ENCODE data around the gene TPK1. TPM values are rescaled to one million over a fixed set of nuclear protein-coding genes. Genes with fewer than 3 reads are reported as not detected.

TPK1 gene
- polyA plus RNA-seq, 1 experiment = 1.2 TPM

DNA sequence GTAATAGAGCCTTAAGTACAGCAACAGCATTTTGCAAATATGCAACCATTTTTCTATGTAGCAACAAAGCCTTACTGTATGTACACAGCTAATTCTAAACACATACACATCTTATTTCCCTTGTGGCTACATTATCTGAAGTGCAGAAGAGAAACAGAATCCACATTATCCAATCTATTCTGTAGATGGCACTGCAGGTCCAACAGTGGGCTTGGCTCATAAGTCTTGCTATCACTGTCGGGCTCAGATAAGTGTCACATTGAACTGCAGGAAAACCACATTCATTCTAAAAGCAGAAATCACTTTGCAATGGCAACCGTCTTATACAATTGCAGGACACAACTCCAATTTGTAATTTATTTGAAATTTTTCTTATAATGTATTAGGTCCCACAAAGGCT is 322.5 kb downstream of the TPK1 start:
- ChIA-PET CTCF (no interaction called here), POLR2A (no interaction called here)
- no peaks in the 10 kb centered on the region for H3K27me3 ChIP-seq (ENCODE audit: control insufficient read depth, insufficient read depth, low read length)
- H3K36me3 ChIP-seq (ENCODE audit: control insufficient read depth, insufficient read depth, low read length) = no peaks in the 10 kb centered on the region
- TF ChIP-seq CTCF (IDR thresholded peaks at IDR 0.05; ENCODE audit: insufficient read depth, low read depth, low read length) = no peak
- H3K4me3 ChIP-seq (ENCODE audit: low read depth, low read length) = no peak overlapping the region
- DNase-seq (ENCODE audit: low read depth) = no peak

- no peaks in the 10 kb centered on the region for H3K27me3 ChIP-seq (ENCODE audit: control insufficient read depth, insufficient read depth, low read length)
- no peak overlapping the region for H3K4me3 ChIP-seq (ENCODE audit: low read depth, low read length)
- ChIA-PET POLR2A (no interaction called here), CTCF (no interaction called here)
- H3K36me3 ChIP-seq (ENCODE audit: control insufficient read depth, insufficient read depth, low read length) = no peaks in the 10 kb centered on the region
- TF ChIP-seq CTCF (IDR thresholded peaks at IDR 0.05; ENCODE audit: insufficient read depth, low read depth, low read length) = no peak
- DNase-seq (ENCODE audit: low read depth) = no peak
These were observed 325.2 kb downstream of the TPK1 start for GRCh38 chr7:144510621-144511020.

DNA sequence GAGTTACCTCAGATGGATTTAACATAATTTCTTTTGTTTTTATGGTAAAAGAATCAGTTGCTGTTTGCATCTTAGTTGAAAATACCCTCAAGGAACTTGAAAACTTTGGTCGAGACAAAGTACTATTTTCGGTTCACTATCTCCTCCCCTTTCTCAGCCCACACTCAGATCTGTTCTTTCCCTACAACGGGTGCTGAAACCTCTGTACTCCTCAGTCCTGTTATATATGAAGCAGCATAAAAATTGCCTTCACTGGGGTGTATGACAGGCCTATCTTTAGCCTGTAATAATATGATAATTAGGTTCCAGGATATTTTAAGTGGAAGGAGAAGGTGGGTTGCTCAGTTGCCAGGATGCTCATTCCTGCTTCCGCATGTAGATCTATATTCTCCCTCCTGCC is 327.2 kb downstream of the TPK1 start:
- Histone ChIP-seq H3K36me3 (ENCODE audit: control insufficient read depth, insufficient read depth, low read length) (no peaks in the 10 kb centered on the region), H3K27me3 (ENCODE audit: control insufficient read depth, insufficient read depth, low read length) (no peaks in the 10 kb centered on the region), H3K4me3 (ENCODE audit: low read depth, low read length) (no peak overlapping the region)
- ChIA-PET POLR2A (no interaction called here), CTCF (no interaction called here)
- no peak for TF ChIP-seq CTCF (IDR thresholded peaks at IDR 0.05; ENCODE audit: insufficient read depth, low read depth, low read length)
- DNase-seq (ENCODE audit: low read depth) = no peak

DNA sequence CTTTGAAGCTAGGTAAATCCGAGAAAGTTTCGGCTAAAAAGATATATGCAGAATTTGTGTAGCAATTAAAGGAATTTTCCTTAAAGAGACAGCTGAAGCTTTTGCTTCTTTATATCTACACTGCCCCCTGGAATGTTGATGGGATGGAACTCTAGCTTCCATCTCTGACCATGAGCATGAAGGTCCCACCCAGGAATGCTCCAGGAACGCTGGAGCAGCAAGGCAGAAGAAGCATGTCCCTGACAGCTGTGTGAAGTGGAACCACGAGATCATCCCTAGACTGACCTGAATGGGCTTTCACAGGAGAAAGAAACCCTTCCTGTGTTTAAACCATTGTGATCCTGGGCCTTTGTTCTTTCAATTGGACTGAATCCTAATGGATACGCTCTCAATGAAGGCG is 332.6 kb downstream of the TPK1 start:
- Histone ChIP-seq H3K36me3 (ENCODE audit: control insufficient read depth, insufficient read depth, low read length) (no peaks in the 10 kb centered on the region), H3K27me3 (ENCODE audit: control insufficient read depth, insufficient read depth, low read length) (no peaks in the 10 kb centered on the region), H3K4me3 (ENCODE audit: low read depth, low read length) (no peak overlapping the region)
- TF ChIP-seq CTCF (IDR thresholded peaks at IDR 0.05; ENCODE audit: insufficient read depth, low read depth, low read length) = no peak
- ChIA-PET POLR2A (no interaction called here), CTCF (no interaction called here)
- no peak for DNase-seq (ENCODE audit: low read depth)

DNA sequence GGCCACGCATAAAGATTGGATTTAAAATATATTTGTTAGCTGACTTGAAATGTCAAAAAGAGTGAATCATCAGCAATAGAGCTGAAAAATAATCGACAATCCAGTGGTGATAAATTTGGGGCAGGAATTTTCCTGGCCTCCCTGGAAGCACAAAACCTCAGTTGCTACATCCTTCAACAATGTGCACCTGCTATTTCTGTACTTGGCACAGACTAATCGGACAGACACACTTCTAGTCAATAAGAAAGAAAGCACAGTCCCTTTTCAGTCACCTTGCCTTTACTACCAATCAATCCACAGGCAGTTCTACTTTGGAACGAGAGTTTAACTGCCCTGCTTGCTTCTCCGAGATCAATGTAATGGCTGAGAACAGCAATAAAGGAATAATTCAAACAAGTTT is 335.6 kb downstream of the TPK1 start:
- H3K36me3 ChIP-seq (ENCODE audit: control insufficient read depth, insufficient read depth, low read length) = no peaks in the 10 kb centered on the region
- H3K4me3 ChIP-seq (ENCODE audit: low read depth, low read length) = no peak overlapping the region
- ChIA-PET CTCF (no interaction called here), POLR2A (no interaction called here)
- DNase-seq (ENCODE audit: low read depth) = no peak
- no peak for TF ChIP-seq CTCF (IDR thresholded peaks at IDR 0.05; ENCODE audit: insufficient read depth, low read depth, low read length)
- no peaks in the 10 kb centered on the region for H3K27me3 ChIP-seq (ENCODE audit: control insufficient read depth, insufficient read depth, low read length)

Data from BJ (cell line).